Measurements from ENCODE around the gene CTDNEP1. TPM values are rescaled to one million over a fixed set of nuclear protein-coding genes. Genes with fewer than 3 reads are reported as not detected.

Gene CTDNEP1
- total RNA-seq, 1 donor from 2014 or later, result 103 TPM

- H3K27me3 Mint-ChIP-seq (ENCODE audit: low read depth, unreplicated experiment), result peaks cover 61% of the 10 kb centered on the region
Measured at GRCh38 chr17:7283471-7284216, 32.1 kb upstream of the CTDNEP1 start.

GRCh38 chr17:7282752-7283321 lies 31.3 kb upstream of the CTDNEP1 start:
- Mint-ChIP-seq H3K36me3 (ENCODE audit: low read depth, unreplicated experiment) (no peaks in the 10 kb centered on the region), H3K9me3 (ENCODE audit: unreplicated experiment) (no peaks in the 10 kb centered on the region), H3K27ac (ENCODE audit: unreplicated experiment) (no peak overlapping the region), H3K4me1 (ENCODE audit: low read depth, unreplicated experiment) (no peaks in the 10 kb centered on the region), H3K27me3 (ENCODE audit: low read depth, unreplicated experiment) (peaks cover 54% of the 10 kb centered on the region), H3K4me3 (ENCODE audit: unreplicated experiment) (no peak overlapping the region)
- Histone ChIP-seq H2AFZ (ENCODE audit: low read depth, low read length) (no peak overlapping the region), H3K4me3 (ENCODE audit: insufficient read depth, low read depth, low read length) (no peak overlapping the region), H3K9ac (ENCODE audit: low read length) (no peak overlapping the region), H3K27me3 (ENCODE audit: insufficient read depth, low read length) (peaks cover 28% of the 10 kb centered on the region), H3K36me3 (ENCODE audit: insufficient read depth, low read length) (no peaks in the 10 kb centered on the region), H3K4me2 (ENCODE audit: low read length) (no peak overlapping the region), H3K27ac (ENCODE audit: low read depth, low read length) (no peak overlapping the region), H3K9me3 (ENCODE audit: insufficient read depth, low read depth, low read length) (no peaks in the 10 kb centered on the region), H4K20me1 (ENCODE audit: insufficient read depth, low read length) (no peaks in the 10 kb centered on the region), H3K79me2 (ENCODE audit: insufficient read depth, low read length) (no peaks in the 10 kb centered on the region), H3K4me1 (ENCODE audit: insufficient read depth, low read length) (peaks cover 14% of the 10 kb centered on the region)
- FAIRE-seq (no peak), DNase-seq (ENCODE audit: low read depth) (no peak)
- TF ChIP-seq EZH2 (IDR thresholded peaks at IDR 0.05; ENCODE audit: insufficient read depth, low read length) (no peak), CTCF (IDR thresholded peaks at IDR 0.05; ENCODE audit: insufficient read depth, low read depth, low read length) (no peak)

More at GRCh38 chr17:7283471-7284216, 32.1 kb upstream of the CTDNEP1 start:
- Histone ChIP-seq H2AFZ (ENCODE audit: low read depth, low read length) (no peak overlapping the region), H3K9me3 (ENCODE audit: insufficient read depth, low read depth, low read length) (no peaks in the 10 kb centered on the region), H3K9ac (ENCODE audit: low read length) (no peak overlapping the region), H4K20me1 (ENCODE audit: insufficient read depth, low read length) (no peaks in the 10 kb centered on the region), H3K36me3 (ENCODE audit: insufficient read depth, low read length) (no peaks in the 10 kb centered on the region), H3K27me3 (ENCODE audit: insufficient read depth, low read length) (peaks cover 33% of the 10 kb centered on the region), H3K79me2 (ENCODE audit: insufficient read depth, low read length) (no peaks in the 10 kb centered on the region), H3K4me3 (ENCODE audit: insufficient read depth, low read depth, low read length) (no peak overlapping the region), H3K4me1 (ENCODE audit: insufficient read depth, low read length) (peaks cover 14% of the 10 kb centered on the region), H3K27ac (ENCODE audit: low read depth, low read length) (no peak overlapping the region), H3K4me2 (ENCODE audit: low read length) (no peak overlapping the region)
- no peak overlapping the region for H3K4me3 Mint-ChIP-seq (ENCODE audit: unreplicated experiment)
- TF ChIP-seq CTCF (IDR thresholded peaks at IDR 0.05; ENCODE audit: insufficient read depth, low read depth, low read length), result no peak
- no peak for TF ChIP-seq EZH2 (IDR thresholded peaks at IDR 0.05; ENCODE audit: insufficient read depth, low read length)
- H3K9me3 Mint-ChIP-seq (ENCODE audit: unreplicated experiment), result no peaks in the 10 kb centered on the region
- DNase-seq (ENCODE audit: low read depth), result no peak
- FAIRE-seq, result no peak
- no peak overlapping the region for H3K27ac Mint-ChIP-seq (ENCODE audit: unreplicated experiment)
- peaks cover 2% of the 10 kb centered on the region for H3K36me3 Mint-ChIP-seq (ENCODE audit: low read depth, unreplicated experiment)
- no peaks in the 10 kb centered on the region for H3K4me1 Mint-ChIP-seq (ENCODE audit: low read depth, unreplicated experiment)

All from astrocyte (in vitro differentiated cells and primary cell).